Measurements from ENCODE around the gene TRIM5. TPM values are rescaled to one million over a fixed set of nuclear protein-coding genes. Genes with fewer than 3 reads are reported as not detected.

The TRIM5 gene
- total and polyA plus RNA-seq, 2 experiments from 2014 or later, result 20.8 to 21.0 TPM

DNA sequence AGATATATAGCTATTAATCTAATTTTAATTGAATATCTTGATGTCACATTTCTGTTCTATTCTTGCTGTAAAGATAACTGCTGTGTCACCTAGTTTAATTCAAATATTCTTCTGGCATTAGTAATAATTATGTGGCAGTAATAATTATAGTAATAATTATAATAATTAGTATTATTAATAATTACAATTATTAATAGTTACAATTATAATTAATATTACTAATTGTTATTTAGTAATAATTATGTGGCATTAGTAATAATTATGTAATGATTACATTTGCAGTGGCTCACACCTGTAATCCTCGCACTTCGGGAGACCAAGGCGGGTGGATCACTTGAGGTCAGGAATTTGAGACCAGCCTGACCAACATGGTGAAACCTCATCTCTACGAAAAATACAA, 1.6 kb upstream of the TRIM5 start:
- no peaks in the 10 kb centered on the region for H3K36me3 ChIP-seq (ENCODE audit: insufficient read depth)
- peaks cover 20% of the 10 kb centered on the region for H3K79me2 ChIP-seq (replicated peaks; ENCODE audit: insufficient read depth)
- peaks cover 21% of the 10 kb centered on the region for H3K36me3 Mint-ChIP-seq (ENCODE audit: low read depth)
- ATAC-seq (no peak), DNase-seq (ENCODE audit: low spot score) (no peak)
- no peak overlapping the region for H3K4me3 ChIP-seq
- H3K27ac ChIP-seq (ENCODE audit: low read depth), result no peak overlapping the region
- H4K20me1 ChIP-seq (replicated peaks; ENCODE audit: insufficient read depth), result no peaks in the 10 kb centered on the region
- H3K27me3 ChIP-seq (ENCODE audit: insufficient read depth), result no peaks in the 10 kb centered on the region
- H3K4me1 ChIP-seq (ENCODE audit: insufficient read depth), result peaks cover 22% of the 10 kb centered on the region
- H3K27me3 Mint-ChIP-seq (ENCODE audit: insufficient read depth, low read depth, poor library complexity), result peaks cover 8% of the 10 kb centered on the region
- no peak overlapping the region for H3K4me2 ChIP-seq
- no peak overlapping the region for H3K27ac Mint-ChIP-seq
- H3K4me1 Mint-ChIP-seq, result peaks cover 45% of the 10 kb centered on the region
- TF ChIP-seq STAT1 (IDR thresholded peaks at IDR 0.05; ENCODE audit: unreplicated experiment) (no peak), EZH2 (IDR thresholded peaks at IDR 0.05; ENCODE audit: low read depth, unreplicated experiment) (no peak), CREB1 (CRISPR knock-in tag; IDR thresholded peaks at IDR 0.05; ENCODE audit: low read depth) (no peak), JUNB (IDR thresholded peaks at IDR 0.05; ENCODE audit: unreplicated experiment) (no peak), EZH2phosphoT487 (IDR thresholded peaks at IDR 0.05; ENCODE audit: unreplicated experiment) (no peak), ZNF114 (CRISPR knock-in tag; IDR thresholded peaks at IDR 0.05) (no peak), ETS1 (IDR thresholded peaks at IDR 0.05) (no peak), ZNF331 (CRISPR knock-in tag; IDR thresholded peaks at IDR 0.05; ENCODE audit: low read depth) (no peak), NANOG (IDR thresholded peaks at IDR 0.05; ENCODE audit: borderline replicate concordance) (no peak), POLR2AphosphoS5 (IDR thresholded peaks at IDR 0.05; ENCODE audit: low read depth) (no peak), CTCF (conservative IDR thresholded peaks at IDR 0.05; ENCODE audit: low read depth in 2 of 2) (no peak)
- TF ChIP-seq, protein P1, sequence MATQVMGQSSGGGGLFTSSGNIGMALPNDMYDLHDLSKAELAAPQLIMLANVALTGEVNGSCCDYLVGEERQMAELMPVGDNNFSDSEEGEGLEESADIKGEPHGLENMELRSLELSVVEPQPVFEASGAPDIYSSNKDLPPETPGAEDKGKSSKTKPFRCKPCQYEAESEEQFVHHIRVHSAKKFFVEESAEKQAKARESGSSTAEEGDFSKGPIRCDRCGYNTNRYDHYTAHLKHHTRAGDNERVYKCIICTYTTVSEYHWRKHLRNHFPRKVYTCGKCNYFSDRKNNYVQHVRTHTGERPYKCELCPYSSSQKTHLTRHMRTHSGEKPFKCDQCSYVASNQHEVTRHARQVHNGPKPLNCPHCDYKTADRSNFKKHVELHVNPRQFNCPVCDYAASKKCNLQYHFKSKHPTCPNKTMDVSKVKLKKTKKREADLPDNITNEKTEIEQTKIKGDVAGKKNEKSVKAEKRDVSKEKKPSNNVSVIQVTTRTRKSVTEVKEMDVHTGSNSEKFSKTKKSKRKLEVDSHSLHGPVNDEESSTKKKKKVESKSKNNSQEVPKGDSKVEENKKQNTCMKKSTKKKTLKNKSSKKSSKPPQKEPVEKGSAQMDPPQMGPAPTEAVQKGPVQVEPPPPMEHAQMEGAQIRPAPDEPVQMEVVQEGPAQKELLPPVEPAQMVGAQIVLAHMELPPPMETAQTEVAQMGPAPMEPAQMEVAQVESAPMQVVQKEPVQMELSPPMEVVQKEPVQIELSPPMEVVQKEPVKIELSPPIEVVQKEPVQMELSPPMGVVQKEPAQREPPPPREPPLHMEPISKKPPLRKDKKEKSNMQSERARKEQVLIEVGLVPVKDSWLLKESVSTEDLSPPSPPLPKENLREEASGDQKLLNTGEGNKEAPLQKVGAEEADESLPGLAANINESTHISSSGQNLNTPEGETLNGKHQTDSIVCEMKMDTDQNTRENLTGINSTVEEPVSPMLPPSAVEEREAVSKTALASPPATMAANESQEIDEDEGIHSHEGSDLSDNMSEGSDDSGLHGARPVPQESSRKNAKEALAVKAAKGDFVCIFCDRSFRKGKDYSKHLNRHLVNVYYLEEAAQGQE (IDR thresholded peaks at IDR 0.05; ENCODE audit: unreplicated experiment), result no peak
- TF ChIP-seq, protein P2, sequence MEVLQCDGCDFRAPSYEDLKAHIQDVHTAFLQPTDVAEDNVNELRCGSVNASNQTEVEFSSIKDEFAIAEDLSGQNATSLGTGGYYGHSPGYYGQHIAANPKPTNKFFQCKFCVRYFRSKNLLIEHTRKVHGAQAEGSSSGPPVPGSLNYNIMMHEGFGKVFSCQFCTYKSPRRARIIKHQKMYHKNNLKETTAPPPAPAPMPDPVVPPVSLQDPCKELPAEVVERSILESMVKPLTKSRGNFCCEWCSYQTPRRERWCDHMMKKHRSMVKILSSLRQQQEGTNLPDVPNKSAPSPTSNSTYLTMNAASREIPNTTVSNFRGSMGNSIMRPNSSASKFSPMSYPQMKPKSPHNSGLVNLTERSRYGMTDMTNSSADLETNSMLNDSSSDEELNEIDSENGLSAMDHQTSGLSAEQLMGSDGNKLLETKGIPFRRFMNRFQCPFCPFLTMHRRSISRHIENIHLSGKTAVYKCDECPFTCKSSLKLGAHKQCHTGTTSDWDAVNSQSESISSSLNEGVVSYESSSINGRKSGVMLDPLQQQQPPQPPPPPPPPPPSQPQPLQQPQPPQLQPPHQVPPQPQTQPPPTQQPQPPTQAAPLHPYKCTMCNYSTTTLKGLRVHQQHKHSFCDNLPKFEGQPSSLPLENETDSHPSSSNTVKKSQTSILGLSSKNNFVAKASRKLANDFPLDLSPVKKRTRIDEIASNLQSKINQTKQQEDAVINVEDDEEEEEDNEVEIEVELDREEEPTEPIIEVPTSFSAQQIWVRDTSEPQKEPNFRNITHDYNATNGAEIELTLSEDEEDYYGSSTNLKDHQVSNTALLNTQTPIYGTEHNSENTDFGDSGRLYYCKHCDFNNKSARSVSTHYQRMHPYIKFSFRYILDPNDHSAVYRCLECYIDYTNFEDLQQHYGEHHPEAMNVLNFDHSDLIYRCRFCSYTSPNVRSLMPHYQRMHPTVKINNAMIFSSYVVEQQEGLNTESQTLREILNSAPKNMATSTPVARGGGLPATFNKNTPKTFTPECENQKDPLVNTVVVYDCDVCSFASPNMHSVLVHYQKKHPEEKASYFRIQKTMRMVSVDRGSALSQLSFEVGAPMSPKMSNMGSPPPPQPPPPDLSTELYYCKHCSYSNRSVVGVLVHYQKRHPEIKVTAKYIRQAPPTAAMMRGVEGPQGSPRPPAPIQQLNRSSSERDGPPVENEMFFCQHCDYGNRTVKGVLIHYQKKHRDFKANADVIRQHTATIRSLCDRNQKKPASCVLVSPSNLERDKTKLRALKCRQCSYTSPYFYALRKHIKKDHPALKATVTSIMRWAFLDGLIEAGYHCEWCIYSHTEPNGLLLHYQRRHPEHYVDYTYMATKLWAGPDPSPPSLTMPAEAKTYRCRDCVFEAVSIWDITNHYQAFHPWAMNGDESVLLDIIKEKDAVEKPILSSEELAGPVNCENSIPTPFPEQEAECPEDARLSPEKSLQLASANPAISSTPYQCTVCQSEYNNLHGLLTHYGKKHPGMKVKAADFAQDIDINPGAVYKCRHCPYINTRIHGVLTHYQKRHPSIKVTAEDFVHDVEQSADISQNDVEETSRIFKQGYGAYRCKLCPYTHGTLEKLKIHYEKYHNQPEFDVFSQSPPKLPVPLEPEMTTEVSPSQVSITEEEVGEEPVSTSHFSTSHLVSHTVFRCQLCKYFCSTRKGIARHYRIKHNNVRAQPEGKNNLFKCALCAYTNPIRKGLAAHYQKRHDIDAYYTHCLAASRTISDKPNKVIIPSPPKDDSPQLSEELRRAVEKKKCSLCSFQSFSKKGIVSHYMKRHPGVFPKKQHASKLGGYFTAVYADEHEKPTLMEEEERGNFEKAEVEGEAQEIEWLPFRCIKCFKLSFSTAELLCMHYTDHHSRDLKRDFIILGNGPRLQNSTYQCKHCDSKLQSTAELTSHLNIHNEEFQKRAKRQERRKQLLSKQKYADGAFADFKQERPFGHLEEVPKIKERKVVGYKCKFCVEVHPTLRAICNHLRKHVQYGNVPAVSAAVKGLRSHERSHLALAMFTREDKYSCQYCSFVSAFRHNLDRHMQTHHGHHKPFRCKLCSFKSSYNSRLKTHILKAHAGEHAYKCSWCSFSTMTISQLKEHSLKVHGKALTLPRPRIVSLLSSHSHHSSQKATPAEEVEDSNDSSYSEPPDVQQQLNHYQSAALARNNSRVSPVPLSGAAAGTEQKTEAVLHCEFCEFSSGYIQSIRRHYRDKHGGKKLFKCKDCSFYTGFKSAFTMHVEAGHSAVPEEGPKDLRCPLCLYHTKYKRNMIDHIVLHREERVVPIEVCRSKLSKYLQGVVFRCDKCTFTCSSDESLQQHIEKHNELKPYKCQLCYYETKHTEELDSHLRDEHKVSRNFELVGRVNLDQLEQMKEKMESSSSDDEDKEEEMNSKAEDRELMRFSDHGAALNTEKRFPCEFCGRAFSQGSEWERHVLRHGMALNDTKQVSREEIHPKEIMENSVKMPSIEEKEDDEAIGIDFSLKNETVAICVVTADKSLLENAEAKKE (CRISPR knock-in tag; IDR thresholded peaks at IDR 0.05), result no peak
- H2AFZ ChIP-seq, result no peak overlapping the region
- H3F3A ChIP-seq (replicated peaks; ENCODE audit: low read depth), result no peaks in the 10 kb centered on the region
- peaks cover 20% of the 10 kb centered on the region; the same call in 2 of the 3 replicates for H3K9me3 Mint-ChIP-seq
- H3K4me3 Mint-ChIP-seq, result no peak overlapping the region
- H3K9me2 ChIP-seq (ENCODE audit: insufficient read depth), result 0 out of 2 replicates have a peak, but pooled peaks cover 4% of the 10 kb centered on the region
